ENCODE data around the gene KDELR3. TPM values are rescaled to one million over a fixed set of nuclear protein-coding genes. Genes with fewer than 3 reads are reported as not detected.

KDELR3 gene
- total and polyA plus RNA-seq, 2 of the 8 experiments (the other 6 are each of a cell fraction or from before 2014, with no cell fraction given), result 7.9 to 13.0 TPM

DNA sequence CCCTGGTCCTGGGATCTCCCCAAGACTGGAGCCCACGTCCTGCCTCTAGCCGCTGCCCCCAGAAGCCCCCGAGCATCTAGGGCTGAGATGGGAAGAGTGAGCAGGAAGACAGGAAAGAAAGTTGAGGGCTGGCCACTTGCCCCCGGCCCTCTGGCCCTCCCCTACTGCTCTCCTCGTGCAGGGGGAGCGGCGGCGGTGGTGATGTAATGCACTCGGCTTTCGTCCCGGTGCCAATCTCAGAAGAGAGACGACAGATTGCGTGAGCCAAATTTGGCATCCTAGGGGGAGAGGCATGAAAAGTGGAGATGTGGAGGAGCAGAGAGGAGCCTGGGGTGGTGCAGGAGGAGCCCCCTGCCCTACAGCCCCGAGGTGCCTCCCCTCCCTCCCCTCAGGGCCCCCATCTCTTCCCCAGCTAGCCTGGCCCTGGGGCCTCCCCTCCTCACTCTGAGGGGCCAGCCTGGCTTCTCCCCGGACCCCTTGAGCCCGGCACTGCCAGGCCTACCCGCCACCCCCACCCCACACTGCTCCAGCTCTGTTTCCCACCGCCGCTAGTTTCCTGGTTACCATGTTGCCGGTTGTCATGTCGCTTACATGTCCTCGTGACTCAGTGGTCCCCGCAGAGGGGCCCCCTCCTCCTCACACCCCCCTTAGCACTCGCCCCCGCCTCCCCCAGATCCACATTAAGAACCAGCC, 15.4 kb upstream of the KDELR3 start (continued):
- TF ChIP-seq, protein P1, sequence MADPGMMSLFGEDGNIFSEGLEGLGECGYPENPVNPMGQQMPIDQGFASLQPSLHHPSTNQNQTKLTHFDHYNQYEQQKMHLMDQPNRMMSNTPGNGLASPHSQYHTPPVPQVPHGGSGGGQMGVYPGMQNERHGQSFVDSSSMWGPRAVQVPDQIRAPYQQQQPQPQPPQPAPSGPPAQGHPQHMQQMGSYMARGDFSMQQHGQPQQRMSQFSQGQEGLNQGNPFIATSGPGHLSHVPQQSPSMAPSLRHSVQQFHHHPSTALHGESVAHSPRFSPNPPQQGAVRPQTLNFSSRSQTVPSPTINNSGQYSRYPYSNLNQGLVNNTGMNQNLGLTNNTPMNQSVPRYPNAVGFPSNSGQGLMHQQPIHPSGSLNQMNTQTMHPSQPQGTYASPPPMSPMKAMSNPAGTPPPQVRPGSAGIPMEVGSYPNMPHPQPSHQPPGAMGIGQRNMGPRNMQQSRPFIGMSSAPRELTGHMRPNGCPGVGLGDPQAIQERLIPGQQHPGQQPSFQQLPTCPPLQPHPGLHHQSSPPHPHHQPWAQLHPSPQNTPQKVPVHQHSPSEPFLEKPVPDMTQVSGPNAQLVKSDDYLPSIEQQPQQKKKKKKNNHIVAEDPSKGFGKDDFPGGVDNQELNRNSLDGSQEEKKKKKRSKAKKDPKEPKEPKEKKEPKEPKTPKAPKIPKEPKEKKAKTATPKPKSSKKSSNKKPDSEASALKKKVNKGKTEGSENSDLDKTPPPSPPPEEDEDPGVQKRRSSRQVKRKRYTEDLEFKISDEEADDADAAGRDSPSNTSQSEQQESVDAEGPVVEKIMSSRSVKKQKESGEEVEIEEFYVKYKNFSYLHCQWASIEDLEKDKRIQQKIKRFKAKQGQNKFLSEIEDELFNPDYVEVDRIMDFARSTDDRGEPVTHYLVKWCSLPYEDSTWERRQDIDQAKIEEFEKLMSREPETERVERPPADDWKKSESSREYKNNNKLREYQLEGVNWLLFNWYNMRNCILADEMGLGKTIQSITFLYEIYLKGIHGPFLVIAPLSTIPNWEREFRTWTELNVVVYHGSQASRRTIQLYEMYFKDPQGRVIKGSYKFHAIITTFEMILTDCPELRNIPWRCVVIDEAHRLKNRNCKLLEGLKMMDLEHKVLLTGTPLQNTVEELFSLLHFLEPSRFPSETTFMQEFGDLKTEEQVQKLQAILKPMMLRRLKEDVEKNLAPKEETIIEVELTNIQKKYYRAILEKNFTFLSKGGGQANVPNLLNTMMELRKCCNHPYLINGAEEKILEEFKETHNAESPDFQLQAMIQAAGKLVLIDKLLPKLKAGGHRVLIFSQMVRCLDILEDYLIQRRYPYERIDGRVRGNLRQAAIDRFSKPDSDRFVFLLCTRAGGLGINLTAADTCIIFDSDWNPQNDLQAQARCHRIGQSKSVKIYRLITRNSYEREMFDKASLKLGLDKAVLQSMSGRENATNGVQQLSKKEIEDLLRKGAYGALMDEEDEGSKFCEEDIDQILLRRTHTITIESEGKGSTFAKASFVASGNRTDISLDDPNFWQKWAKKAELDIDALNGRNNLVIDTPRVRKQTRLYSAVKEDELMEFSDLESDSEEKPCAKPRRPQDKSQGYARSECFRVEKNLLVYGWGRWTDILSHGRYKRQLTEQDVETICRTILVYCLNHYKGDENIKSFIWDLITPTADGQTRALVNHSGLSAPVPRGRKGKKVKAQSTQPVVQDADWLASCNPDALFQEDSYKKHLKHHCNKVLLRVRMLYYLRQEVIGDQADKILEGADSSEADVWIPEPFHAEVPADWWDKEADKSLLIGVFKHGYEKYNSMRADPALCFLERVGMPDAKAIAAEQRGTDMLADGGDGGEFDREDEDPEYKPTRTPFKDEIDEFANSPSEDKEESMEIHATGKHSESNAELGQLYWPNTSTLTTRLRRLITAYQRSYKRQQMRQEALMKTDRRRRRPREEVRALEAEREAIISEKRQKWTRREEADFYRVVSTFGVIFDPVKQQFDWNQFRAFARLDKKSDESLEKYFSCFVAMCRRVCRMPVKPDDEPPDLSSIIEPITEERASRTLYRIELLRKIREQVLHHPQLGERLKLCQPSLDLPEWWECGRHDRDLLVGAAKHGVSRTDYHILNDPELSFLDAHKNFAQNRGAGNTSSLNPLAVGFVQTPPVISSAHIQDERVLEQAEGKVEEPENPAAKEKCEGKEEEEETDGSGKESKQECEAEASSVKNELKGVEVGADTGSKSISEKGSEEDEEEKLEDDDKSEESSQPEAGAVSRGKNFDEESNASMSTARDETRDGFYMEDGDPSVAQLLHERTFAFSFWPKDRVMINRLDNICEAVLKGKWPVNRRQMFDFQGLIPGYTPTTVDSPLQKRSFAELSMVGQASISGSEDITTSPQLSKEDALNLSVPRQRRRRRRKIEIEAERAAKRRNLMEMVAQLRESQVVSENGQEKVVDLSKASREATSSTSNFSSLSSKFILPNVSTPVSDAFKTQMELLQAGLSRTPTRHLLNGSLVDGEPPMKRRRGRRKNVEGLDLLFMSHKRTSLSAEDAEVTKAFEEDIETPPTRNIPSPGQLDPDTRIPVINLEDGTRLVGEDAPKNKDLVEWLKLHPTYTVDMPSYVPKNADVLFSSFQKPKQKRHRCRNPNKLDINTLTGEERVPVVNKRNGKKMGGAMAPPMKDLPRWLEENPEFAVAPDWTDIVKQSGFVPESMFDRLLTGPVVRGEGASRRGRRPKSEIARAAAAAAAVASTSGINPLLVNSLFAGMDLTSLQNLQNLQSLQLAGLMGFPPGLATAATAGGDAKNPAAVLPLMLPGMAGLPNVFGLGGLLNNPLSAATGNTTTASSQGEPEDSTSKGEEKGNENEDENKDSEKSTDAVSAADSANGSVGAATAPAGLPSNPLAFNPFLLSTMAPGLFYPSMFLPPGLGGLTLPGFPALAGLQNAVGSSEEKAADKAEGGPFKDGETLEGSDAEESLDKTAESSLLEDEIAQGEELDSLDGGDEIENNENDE (IDR thresholded peaks at IDR 0.05; ENCODE audit: insufficient replicate concordance, low read length), result no peak
